ENCODE measurements around the gene ATP8A2. TPM values are rescaled to one million over a fixed set of nuclear protein-coding genes. Genes with fewer than 3 reads are reported as not detected.

Gene ATP8A2
- total and polyA plus RNA-seq, 2 of the 4 experiments (the other 2 are of a cell fraction): 0.02 to 0.18 TPM

- no peaks in the 10 kb centered on the region for H3K79me1 ChIP-seq (ENCODE audit: low read depth in 1 of 2, low read length in 2 of 2)
- no peaks in the 10 kb centered on the region for H3K9me3 ChIP-seq (ENCODE audit: control insufficient read depth, insufficient read depth, low read length)
- H3K4me2 ChIP-seq (ENCODE audit: low read depth, low read length): no peak overlapping the region
- H4K8ac ChIP-seq (ENCODE audit: low read depth in 2 of 2, low read length in 2 of 2): no peak overlapping the region
- no peak overlapping the region for H2BK15ac ChIP-seq (ENCODE audit: low read depth, low read length)
- in situ Hi-C loops (cut with MboI; ENCODE audit: low sequenced_read_pairs) (no loop called here), intact Hi-C loops (cut with micrococcal nuclease) (no loop called here), dilution Hi-C loops (cut with HindIII; ENCODE audit: low sequenced_read_pairs, unreplicated experiment) (no loop called here)
- no peak overlapping the region for H2BK120ac ChIP-seq (ENCODE audit: low read depth, low read length)
- peaks cover 41% of the 10 kb centered on the region for H3K27me3 ChIP-seq (ENCODE audit: control insufficient read depth, insufficient read depth, low read length)
- no peak overlapping the region for H2BK5ac ChIP-seq (ENCODE audit: low read depth, low read length, poor library complexity, severe bottlenecking)
- no peak overlapping the region for H4K91ac ChIP-seq (ENCODE audit: insufficient read depth, low read depth, low read length)
- H3K56ac ChIP-seq (ENCODE audit: extremely low read depth, insufficient read depth, low read length): no peak overlapping the region
- no peak overlapping the region for H2AFZ ChIP-seq (replicated peaks; ENCODE audit: low read length, poor library complexity)
- no peak overlapping the region for H3K4ac ChIP-seq (ENCODE audit: low read depth, low read length)
- no peaks in the 10 kb centered on the region for H3K9me1 ChIP-seq (ENCODE audit: insufficient read depth, low read length)
- no peak overlapping the region for H4K5ac ChIP-seq (ENCODE audit: low read depth, low read length)
- POLR2A ChIA-PET (ENCODE audit: unreplicated experiment): no interaction called here
- no peaks in the 10 kb centered on the region for H3K4me1 ChIP-seq (ENCODE audit: control insufficient read depth, insufficient read depth, low read length)
- H3K27ac ChIP-seq (ENCODE audit: insufficient read depth, low read length): no peak overlapping the region
- ATAC-seq (ENCODE audit: low read depth) (no peak), DNase-seq (no peak)
- no peak overlapping the region for H3K9ac ChIP-seq (ENCODE audit: low read depth, low read length)
- TF ChIP-seq RCOR1 (IDR thresholded peaks at IDR 0.05; ENCODE audit: insufficient replicate concordance, low read length) (no peak), BHLHE40 (IDR thresholded peaks at IDR 0.05; ENCODE audit: low read depth, low read length) (no peak), RFX5 (IDR thresholded peaks at IDR 0.05; ENCODE audit: low read depth, low read length) (no peak), SMC3 (IDR thresholded peaks at IDR 0.05; ENCODE audit: low read depth, low read length) (no peak), MAFK (IDR thresholded peaks at IDR 0.05; ENCODE audit: low read depth, low read length) (no peak)
- WGBS, 2 experiments (ENCODE audit: extremely low coverage in 2 of 2, insufficient read length in 1 of 2): no CpG with 5 or more reads among the region's 6 CpGs
- CTCF ChIA-PET: no interaction called here
- no peak overlapping the region for H3K4me3 ChIP-seq (ENCODE audit: insufficient read depth, low read depth, low read length)
- H3K18ac ChIP-seq (ENCODE audit: low read depth, low read length): no peak overlapping the region
- H4K20me1 ChIP-seq (ENCODE audit: insufficient read depth, low read length): no peaks in the 10 kb centered on the region
- H2BK20ac ChIP-seq (ENCODE audit: low read depth, low read length): no peak overlapping the region
- BruUV-seq (replicated peaks): no TSS peak
- H3K14ac ChIP-seq (replicated peaks; ENCODE audit: low read depth, low read length): no peak overlapping the region
- no peak overlapping the region for H2AK5ac ChIP-seq (ENCODE audit: low read depth, low read length)
- no peak overlapping the region for H3K23ac ChIP-seq (ENCODE audit: low read depth, low read length)
- H3K36me3 ChIP-seq (ENCODE audit: control insufficient read depth, insufficient read depth, low read length): no peaks in the 10 kb centered on the region
- H2AK9ac ChIP-seq (replicated peaks; ENCODE audit: low read depth, low read length, poor library complexity): no peak overlapping the region
Measured at GRCh38 chr13:26053418-26053980, 681.7 kb downstream of the ATP8A2 start.
